Measurements from ENCODE around the gene COL5A1. TPM values are rescaled to one million over a fixed set of nuclear protein-coding genes. Genes with fewer than 3 reads are reported as not detected.

Gene COL5A1
- total RNA-seq, 4 donors from 2014 or later, result 4.0 to 12.8 (median 6.3) TPM

GRCh38 chr9:134695144-134695543 is 53.5 kb downstream of the COL5A1 start:
- Histone ChIP-seq H3K27me3 (peaks cover 0 to 57% (median 0%) of the 10 kb centered on the region in 4 donors), H3K4me3 (no peak overlapping the region), H3K27ac (no peak overlapping the region), H3K4me1 (peaks cover 3 to 36% (median 4%) of the 10 kb centered on the region in 3 donors), H3K36me3 (peaks cover 0 to 4% (median 0%) of the 10 kb centered on the region in 3 donors), H3K9me3 (no peaks in the 10 kb centered on the region)
- 67 to 72% methylated on average over 3 of the region's 12 CpGs for WGBS, 2 donors
- TF ChIP-seq CTCF (IDR thresholded peaks at IDR 0.05), result no peak
- TF ChIP-seq POLR2A (IDR thresholded peaks at IDR 0.05), result no peak
- no peak for DNase-seq
- intact Hi-C loops (cut with DNase I), result no loop called here

- Histone ChIP-seq H3K4me3 (no peak overlapping the region), H3K27me3 (peaks cover 0 to 70% (median 0%) of the 10 kb centered on the region in 4 donors), H3K9me3 (no peaks in the 10 kb centered on the region), H3K4me1 (peaks cover 3 to 36% (median 4%) of the 10 kb centered on the region in 3 donors), H3K27ac (no peak overlapping the region), H3K36me3 (peaks cover 0 to 17% (median 0%) of the 10 kb centered on the region in 3 donors)
- no peak for DNase-seq
- TF ChIP-seq CTCF (IDR thresholded peaks at IDR 0.05) (no peak), POLR2A (IDR thresholded peaks at IDR 0.05) (no peak)
- 83 to 95% methylated on average over 8 of the region's 8 CpGs for WGBS, 2 donors
- intact Hi-C loops (cut with DNase I), result no loop called here
Observed at GRCh38 chr9:134696433-134696832, 54.8 kb downstream of the COL5A1 start.

GRCh38 chr9:134698111-134698510 is 56.5 kb downstream of the COL5A1 start:
- intact Hi-C loops (cut with DNase I), result loop anchor here (2.0 kb wide), 1 partner anchor 41 kb away; no protein-coding TSS in a partner anchor
- Histone ChIP-seq H3K4me1 (peaks cover 4 to 50% (median 7%) of the 10 kb centered on the region in 3 donors), H3K27me3 (peaks cover 0 to 86% (median 0%) of the 10 kb centered on the region in 4 donors), H3K4me3 (no peak overlapping the region), H3K27ac (no peak overlapping the region), H3K36me3 (peaks cover 0 to 29% (median 0%) of the 10 kb centered on the region in 3 donors), H3K9me3 (no peaks in the 10 kb centered on the region)
- 39 to 55% methylated on average over 4 to 5 of the region's 5 CpGs for WGBS, 2 donors
- no peak for DNase-seq
- TF ChIP-seq CTCF (IDR thresholded peaks at IDR 0.05), result no peak
- no peak for TF ChIP-seq POLR2A (IDR thresholded peaks at IDR 0.05)

GRCh38 chr9:134698587-134699342 is 57.2 kb downstream of the COL5A1 start:
- peaks cover 0 to 29% (median 0%) of the 10 kb centered on the region in 3 donors for H3K36me3 ChIP-seq
- H3K9me3 ChIP-seq, result no peaks in the 10 kb centered on the region
- H3K27me3 ChIP-seq, result peaks cover 0 to 90% (median 0%) of the 10 kb centered on the region in 4 donors
- peaks cover 4 to 53% (median 7%) of the 10 kb centered on the region in 3 donors for H3K4me1 ChIP-seq
- peak overlapping the region in 1 of 4 donors; percentile 29 for H3K27ac ChIP-seq
- WGBS, 2 donors, result 39 to 45% methylated on average over 6 to 7 of the region's 19 CpGs
- H3K4me3 ChIP-seq, result no peak overlapping the region
- no peak for DNase-seq
- intact Hi-C loops (cut with DNase I), result loop anchor here (2.0 kb wide), 1 partner anchor 40 kb away; no protein-coding TSS in a partner anchor
- TF ChIP-seq CTCF (IDR thresholded peaks at IDR 0.05), result peak; percentile 50 to 89 (median 83)
- no peak for TF ChIP-seq POLR2A (IDR thresholded peaks at IDR 0.05)

GRCh38 chr9:134699343-134699740 is 57.7 kb downstream of the COL5A1 start:
- intact Hi-C loops (cut with DNase I), result loop anchor here (2.0 kb wide), 1 partner anchor 39 kb away; no protein-coding TSS in a partner anchor
- H3K9me3 ChIP-seq, result no peaks in the 10 kb centered on the region
- TF ChIP-seq POLR2A (IDR thresholded peaks at IDR 0.05), result no peak
- TF ChIP-seq CTCF (IDR thresholded peaks at IDR 0.05), result no peak
- DNase-seq, result no peak
- H3K4me3 ChIP-seq, result no peak overlapping the region
- H3K27me3 ChIP-seq, result peaks cover 0 to 90% (median 0%) of the 10 kb centered on the region in 4 donors
- peaks cover 0 to 29% (median 0%) of the 10 kb centered on the region in 3 donors for H3K36me3 ChIP-seq
- 67 to 68% methylated on average over 5 to 6 of the region's 6 CpGs for WGBS, 2 donors
- H3K4me1 ChIP-seq, result peaks cover 4 to 59% (median 7%) of the 10 kb centered on the region in 3 donors
- no peak overlapping the region for H3K27ac ChIP-seq

Data from esophagus squamous epithelium (tissue), 5 donors.